H1 (cell line): ENCODE data around the gene ZNF536. TPM values are rescaled to one million over a fixed set of nuclear protein-coding genes. Genes with fewer than 3 reads are reported as not detected.

Experiments used
- CTCF ChIA-PET: fragments of 300-600 bp; sonication (Branson Sonifier 250); formaldehyde crosslinking; loops from one replicate; lab custom pipeline; 2021; ENCODE audit not compliant: partially characterized antibody; lab: Charles Lee
- POLR2A ChIA-PET: fragments of 300-600 bp; sonication (Branson Sonifier 250); formaldehyde crosslinking; loops from one replicate; lab custom pipeline; 2021; ENCODE audit warnings: inconsistent platforms; ENCODE audit not compliant: partially characterized antibody; lab: Charles Lee
- DNase-seq, 2 experiments: peaks; one replicate each; pipeline versions ENCODE4 v3.0.0 to v3.0.0-alpha.2; 2010 to 2022; ENCODE audit warnings: low spot score in 2 of 2, low read depth in 1 of 2, mixed read lengths in 1 of 2
- FAIRE-seq: peaks from 2 replicates; lab custom pipeline; 2011; peaks lifted over from hg19 to GRCh38; lab: Jason Lieb, UNC
- H2AFZ ChIP-seq: 2 replicates; pipeline ENCODE4 v1.8.1; 2012; ENCODE audit warnings: low read length, inconsistent platforms
- H2AK5ac ChIP-seq: 2 replicates; pipeline ENCODE4 v1.6.1; 2013; ENCODE audit warnings: low read depth, low read length
- H2BK120ac ChIP-seq: replicated peaks from 2 replicates; pipeline ENCODE3; 2013; ENCODE audit warnings: low read depth, low read length, inconsistent platforms
- H2BK12ac ChIP-seq: 2 replicates; pipeline ENCODE4 v1.6.1; 2013; ENCODE audit warnings: low read depth, low read length
- H2BK15ac ChIP-seq: 2 replicates; pipeline ENCODE4 v1.6.1; 2013; ENCODE audit warnings: low read length
- H2BK20ac ChIP-seq: 2 replicates; pipeline ENCODE4 v1.6.1; 2013; ENCODE audit warnings: low read length
- H2BK5ac ChIP-seq: 2 replicates; pipeline ENCODE4 v1.6.1; 2013; ENCODE audit warnings: low read depth, low read length
- H3K14ac ChIP-seq: 2 replicates; pipeline ENCODE4 v1.6.1; 2013; ENCODE audit warnings: inconsistent platforms; ENCODE audit not compliant: insufficient read length
- H3K18ac ChIP-seq: 2 replicates; pipeline ENCODE4 v1.6.1; 2013; ENCODE audit warnings: low read length; ENCODE audit errors: extremely low read depth
- H3K23ac ChIP-seq: 2 replicates; pipeline ENCODE4 v1.6.1; 2013; ENCODE audit warnings: inconsistent platforms; ENCODE audit not compliant: insufficient read length
- H3K23me2 ChIP-seq: 2 replicates; pipeline ENCODE4 v1.6.1; 2013; ENCODE audit warnings: low read depth, low read length
- H3K27ac ChIP-seq: 2 replicates; pipeline ENCODE4 v1.6.1; 2011; ENCODE audit warnings: low read depth, low read length, inconsistent platforms
- H3K27me3 ChIP-seq, 4 experiments: replicated peaks in 1 of 4; 1 replicate in 1 of 4; 2 replicates in 3 of 4; pipeline versions ENCODE4 v1.6.1 to v1.8.1; 2011 to 2013; ENCODE audit warnings: low read length in 3 of 4, mild to moderate bottlenecking in 3 of 4, inconsistent platforms in 2 of 4, mixed read lengths in 2 of 4, moderate library complexity in 1 of 4; ENCODE audit not compliant: control insufficient read depth in 3 of 4, insufficient read depth in 3 of 4; ENCODE audit errors: extremely low read depth in 1 of 4
- H3K36me3 ChIP-seq, 4 experiments: 2 replicates each; pipeline versions ENCODE4 v1.6.1 to v1.8.1; 2011 to 2013; ENCODE audit warnings: mild to moderate bottlenecking in 4 of 4, low read length in 3 of 4, moderate library complexity in 2 of 4, control low read depth in 1 of 4, inconsistent platforms in 1 of 4; ENCODE audit not compliant: insufficient read depth in 4 of 4, control insufficient read depth in 2 of 4
- H3K4ac ChIP-seq: replicated peaks from 2 replicates; pipeline ENCODE3; 2013; ENCODE audit warnings: low read length, low read depth, mixed read lengths, inconsistent platforms; ENCODE audit not compliant: insufficient read length
- H3K4me1 ChIP-seq, 4 experiments: replicated peaks in 1 of 4; 1 replicate in 1 of 4; 2 replicates in 3 of 4; pipeline versions ENCODE4 v1.6.1 to v1.8.1; 2011 to 2013; ENCODE audit warnings: low read length in 3 of 4, inconsistent platforms in 2 of 4, mixed read lengths in 1 of 4; ENCODE audit not compliant: insufficient read depth in 4 of 4, control insufficient read depth in 3 of 4
- H3K4me2 ChIP-seq, 2 experiments: 2 replicates each; pipeline versions ENCODE4 v1.6.1 to v1.8.1; 2011 to 2013; ENCODE audit warnings: low read depth in 2 of 2, low read length in 2 of 2, control low read depth in 1 of 2, inconsistent platforms in 1 of 2, mild to moderate bottlenecking in 1 of 2; ENCODE audit not compliant: insufficient read depth in 1 of 2
- H3K4me3 ChIP-seq, 4 experiments: fragments of 200-600, 300-600 bp in 1 of 4; sonication (generic), shearing (Covaris generic), sonication (Bioruptor Twin) in 1 of 4; 2 replicates each; pipeline versions ENCODE4 v1.5.1 to v1.8.1; 2011 to 2016; ENCODE audit warnings: low read length in 4 of 4, low read depth in 3 of 4, control low read depth in 2 of 4, inconsistent platforms in 2 of 4, mild to moderate bottlenecking in 2 of 4, mixed read lengths in 1 of 4, moderate library complexity in 1 of 4; ENCODE audit not compliant: insufficient read depth in 2 of 4; ENCODE audit errors: extremely low read depth in 1 of 4
- H3K56ac ChIP-seq: replicated peaks from 2 replicates; pipeline ENCODE3; 2013; ENCODE audit warnings: low read depth, mild to moderate bottlenecking, mixed read lengths, low read length, inconsistent platforms; ENCODE audit not compliant: insufficient read length
- H3K79me1 ChIP-seq: 2 replicates; pipeline ENCODE4 v1.6.1; 2013; ENCODE audit warnings: low read depth, low read length, control low read depth
- H3K79me2 ChIP-seq, 2 experiments: 2 replicates each; pipeline versions ENCODE4 v1.6.1 to v1.8.1; 2012 to 2013; ENCODE audit warnings: low read length in 2 of 2, mild to moderate bottlenecking in 2 of 2, inconsistent platforms in 1 of 2; ENCODE audit not compliant: insufficient read depth in 2 of 2, control insufficient read depth in 1 of 2
- H3K9ac ChIP-seq, 4 experiments: replicated peaks in 1 of 4; 1 replicate in 1 of 4; 2 replicates in 3 of 4; pipeline versions ENCODE4 v1.6.1 to v1.8.1; 2011 to 2013; ENCODE audit warnings: low read depth in 3 of 4, low read length in 3 of 4, control low read depth in 2 of 4, mild to moderate bottlenecking in 2 of 4, moderate library complexity in 2 of 4, inconsistent platforms in 1 of 4; ENCODE audit errors: extremely low read depth in 1 of 4
- H3K9me3 ChIP-seq, 2 experiments: 2 replicates each; pipeline versions ENCODE4 v1.6.1 to v1.8.1; 2012 to 2013; ENCODE audit warnings: mild to moderate bottlenecking in 2 of 2, moderate library complexity in 2 of 2, control low read depth in 1 of 2, inconsistent platforms in 1 of 2, low read depth in 1 of 2, low read length in 1 of 2, mixed read lengths in 1 of 2; ENCODE audit not compliant: insufficient read depth in 2 of 2
- H4K20me1 ChIP-seq, 2 experiments: replicated peaks in 1 of 2; 2 replicates each; pipeline versions ENCODE3 to v1.8.1; 2011 to 2013; ENCODE audit warnings: inconsistent platforms in 2 of 2, low read length in 2 of 2, mild to moderate bottlenecking in 1 of 2; ENCODE audit not compliant: insufficient read depth in 2 of 2, control insufficient read depth in 1 of 2
- H4K5ac ChIP-seq: 2 replicates; pipeline ENCODE4 v1.6.1; 2013; ENCODE audit warnings: low read length, low read depth, mixed read lengths, inconsistent platforms; ENCODE audit not compliant: insufficient read length
- H4K8ac ChIP-seq: 2 replicates; pipeline ENCODE4 v1.8.0; 2013; ENCODE audit warnings: mild to moderate bottlenecking, moderate library complexity, low read length, inconsistent platforms; ENCODE audit not compliant: insufficient read depth; ENCODE audit errors: extremely low read depth
- H4K91ac ChIP-seq: replicated peaks from 2 replicates; pipeline ENCODE3; 2013; ENCODE audit warnings: low read length, mixed read lengths, inconsistent platforms; ENCODE audit not compliant: insufficient read length
- HDAC6 ChIP-seq: IDR thresholded peaks from one replicate; pipeline ENCODE4 v1.7.1; 2012; ENCODE audit warnings: low read depth, mild to moderate bottlenecking, inconsistent platforms, low read length, moderate library complexity
- KDM4A ChIP-seq: IDR thresholded peaks from one replicate; pipeline ENCODE4 v1.7.1; 2012; ENCODE audit warnings: low read depth, mild to moderate bottlenecking, moderate library complexity, low read length, inconsistent platforms; ENCODE audit not compliant: severe bottlenecking
- RBBP5 ChIP-seq: IDR thresholded peaks from 2 replicates; pipeline ENCODE4 v1.7.1; 2012; ENCODE audit warnings: low read depth, mild to moderate bottlenecking, inconsistent platforms, low read length, moderate library complexity, borderline replicate concordance
- SP4 ChIP-seq: IDR thresholded peaks from 2 replicates; pipeline ENCODE4 v1.6.1; 2012; ENCODE audit warnings: low read length, inconsistent platforms
- SRF ChIP-seq: IDR thresholded peaks from 2 replicates; pipeline ENCODE4 v1.6.1; 2011; ENCODE audit warnings: mild to moderate bottlenecking, low read depth, low read length, moderate library complexity
- SUZ12 ChIP-seq: fragments of 200-600 bp; sonication (generic); IDR thresholded peaks from 2 replicates; pipeline ENCODE4 v1.6.1; 2012; ENCODE audit warnings: mild to moderate bottlenecking, inconsistent platforms, low read length, moderate library complexity, mixed read lengths
- WGBS, 2 experiments: shearing (Covaris generic) in 1 of 2; methylation state at CpG; one replicate each; pipeline versions ENCODE4 v1.1.6 to v1.1.7; 2013 to 2015; ENCODE audit warnings: low lambda C conversion rate in 2 of 2, mixed read lengths in 2 of 2, inconsistent platforms in 1 of 2, low coverage in 1 of 2, missing lambda C conversion rate in 1 of 2; ENCODE audit not compliant: insufficient replicate concordance in 2 of 2, insufficient coverage in 1 of 2, insufficient read length in 1 of 2; ENCODE audit errors: extremely low coverage in 1 of 2, missing lambda C conversion rate in 1 of 2; 5-methylcytosine and 5-hydroxymethylcytosine counted together
- polyA plus RNA-seq, 7 experiments: library from polyadenylated mRNA; depleted of rRNA in 3 of 7; stranded (reverse) in 5 of 7; unstranded in 2 of 7; fragments of >200 nt in 5 of 7; fragments of 200-250 nt in 2 of 7; gene quantifications; 1 replicate in 5 of 7; 2 replicates in 1 of 7; 4 replicates in 1 of 7; pipeline versions ENCODE4 v1.2.1 to v1.2.3, GENCODE V29; 2011 to 2013; ENCODE audit warnings: missing spikeins in 2 of 7, mixed read lengths in 2 of 7
- total RNA-seq: library from RNA; stranded (reverse); fragmentation: NEBNext Ultra II Directional; extraction: Animal tissue kit (Norgen Biotek cat#: 25700); gene quantifications from 2 replicates; pipeline ENCODE4 v1.2.1, GENCODE V29; 2021
- TF ChIP-seq, protein P1 (sequence below): IDR thresholded peaks from 2 replicates; pipeline ENCODE4 v1.6.1; 2012; ENCODE audit warnings: inconsistent platforms

ZNF536 gene
- total and polyA plus RNA-seq, 2 of the 8 experiments (the other 6 are each of a cell fraction or from before 2014, with no cell fraction given) = 0.09 to 0.11 TPM

DNA sequence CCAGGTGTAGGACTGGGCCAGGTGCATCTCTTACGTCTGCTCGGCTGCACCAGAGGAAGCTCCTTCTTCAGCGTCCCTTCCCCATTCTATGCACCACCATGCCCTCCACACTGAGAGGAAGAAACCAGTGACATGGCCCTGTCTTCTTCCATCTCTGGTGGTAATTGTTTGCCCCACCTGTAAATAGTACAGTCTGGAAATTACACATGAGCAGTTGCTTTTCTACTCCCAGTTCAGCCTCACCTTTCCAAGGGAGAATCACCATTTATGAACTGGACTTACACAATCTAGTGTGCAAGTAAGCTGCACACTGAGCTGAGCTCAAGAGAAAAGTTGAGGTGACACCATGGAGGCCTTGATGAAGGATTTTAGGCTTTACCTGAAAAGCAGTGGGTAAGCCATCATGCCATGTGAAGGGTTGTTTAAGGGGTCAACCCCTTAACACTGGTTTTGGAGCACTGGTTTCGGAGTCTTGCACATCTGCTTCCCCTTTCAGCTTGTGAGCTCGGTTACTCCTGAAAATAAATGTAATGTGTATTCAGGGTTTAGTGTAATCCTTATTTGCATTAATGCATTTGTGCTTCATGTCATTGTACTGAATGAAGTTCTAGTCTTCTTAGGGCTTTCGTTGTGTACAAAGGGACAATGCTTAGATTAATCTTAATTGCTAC lies 22.4 kb downstream of the ZNF536 start:
- Histone ChIP-seq H2AK5ac (no peak overlapping the region; the same call in 1 of the 2 replicates), H2BK15ac (peak overlapping the region; percentile 76; the same call in 1 of the 2 replicates), H3K79me1 (no peaks in the 10 kb centered on the region), H3K14ac (no peak overlapping the region), H2BK20ac (peak overlapping the region; percentile 64; the same call in 1 of the 2 replicates), H3K18ac (no peak overlapping the region), H2BK120ac (no peak overlapping the region), H3K4ac (no peak overlapping the region), H3K4me2 (no peak overlapping the region), H3K56ac (no peak overlapping the region), H4K8ac (no peak overlapping the region), H3K9me3 (no peaks in the 10 kb centered on the region), H3K79me2 (no peaks in the 10 kb centered on the region), H3K4me3 (no peak overlapping the region), H3K27ac (no peak overlapping the region), H2BK12ac (no peak overlapping the region), H4K91ac (no peak overlapping the region), H4K5ac (no peak overlapping the region), H3K23me2 (no peaks in the 10 kb centered on the region), H2AFZ (no peak overlapping the region), H3K4me1 (peaks cover 0 to 8% (median 1%) of the 10 kb centered on the region in 4 experiments; a peak in 3 of 7 replicates), H3K36me3 (no peaks in the 10 kb centered on the region), H3K9ac (no peak overlapping the region), H2BK5ac (no peak overlapping the region), H3K23ac (no peak overlapping the region), H3K27me3 (peaks cover 0 to 11% (median 1%) of the 10 kb centered on the region in 4 experiments; a peak in 2 of 7 replicates), H4K20me1 (no peaks in the 10 kb centered on the region)
- ChIA-PET CTCF (interaction anchor here (1.5 to 1.7 kb wide), 2 partner anchors 18 to 275 kb away, joined by 3 to 5 read pairs; no protein-coding TSS in a partner anchor), POLR2A (no interaction called here)
- DNase-seq (no peak), FAIRE-seq (no peak)
- 92% methylated on average over 6 of the region's 6 CpGs; no CpG with 5 or more reads in 1 of the 2 experiments for WGBS, 2 experiments
- no peak for TF ChIP-seq HDAC6
- TF ChIP-seq, protein P1, sequence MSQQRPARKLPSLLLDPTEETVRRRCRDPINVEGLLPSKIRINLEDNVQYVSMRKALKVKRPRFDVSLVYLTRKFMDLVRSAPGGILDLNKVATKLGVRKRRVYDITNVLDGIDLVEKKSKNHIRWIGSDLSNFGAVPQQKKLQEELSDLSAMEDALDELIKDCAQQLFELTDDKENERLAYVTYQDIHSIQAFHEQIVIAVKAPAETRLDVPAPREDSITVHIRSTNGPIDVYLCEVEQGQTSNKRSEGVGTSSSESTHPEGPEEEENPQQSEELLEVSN = no peak
- TF ChIP-seq SRF = no peak
- no peak for TF ChIP-seq SP4
- no peak for TF ChIP-seq RBBP5
- no peak for TF ChIP-seq KDM4A
- TF ChIP-seq SUZ12 = no peak
